Effector CD4-positive, alpha-beta T cell (primary cell): Measurements from ENCODE around the gene PCARE. TPM values are rescaled to one million over a fixed set of nuclear protein-coding genes. Genes with fewer than 3 reads are reported as not detected.
"Not testable (repeated sequence)": the region's sequence is repeated elsewhere in the genome, so short reads cannot be mapped to it uniquely, and the experiment has no call there.

Experiments
- DNase-seq: peaks from one replicate; pipeline ENCODE4 v3.0.0-alpha.2; 2020
- total RNA-seq: gene quantifications from one replicate; lab custom pipeline; 2026; lab: John Stamatoyannopoulos, UW

The PCARE gene
- not detected for total RNA-seq

DNA sequence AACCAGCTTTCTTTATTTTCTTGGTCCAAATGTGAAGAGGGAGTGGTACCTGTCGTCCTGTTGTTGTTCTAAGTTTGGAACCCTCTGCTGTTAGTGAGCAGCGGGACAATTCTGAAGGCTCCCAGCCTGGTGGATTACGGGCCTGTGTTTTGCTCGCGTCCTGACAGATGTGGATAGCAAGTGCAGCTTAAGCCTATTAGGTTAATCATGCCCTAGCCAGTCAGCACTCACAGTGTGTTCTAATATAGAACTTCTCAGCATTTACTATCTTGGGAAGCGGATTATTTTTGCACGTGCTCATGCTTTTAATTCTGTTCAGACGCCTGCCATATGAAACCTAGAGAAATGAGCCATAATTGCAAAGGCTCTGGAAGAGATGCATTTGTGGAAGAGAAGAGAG lies at the start of gene PCARE:
Gene PCARE (minus strand): TSS at position 113 of the 400 bp plus-strand sequence. CDS start 262 bp downstream, outside the sequence.
- no peak for DNase-seq

GRCh38 chr2:29123617-29124349 lies 49.5 kb upstream of the PCARE start:
- DNase-seq = no peak

GRCh38 chr2:29120846-29121245 lies 46.5 kb upstream of the PCARE start:
- DNase-seq = no peak

DNA sequence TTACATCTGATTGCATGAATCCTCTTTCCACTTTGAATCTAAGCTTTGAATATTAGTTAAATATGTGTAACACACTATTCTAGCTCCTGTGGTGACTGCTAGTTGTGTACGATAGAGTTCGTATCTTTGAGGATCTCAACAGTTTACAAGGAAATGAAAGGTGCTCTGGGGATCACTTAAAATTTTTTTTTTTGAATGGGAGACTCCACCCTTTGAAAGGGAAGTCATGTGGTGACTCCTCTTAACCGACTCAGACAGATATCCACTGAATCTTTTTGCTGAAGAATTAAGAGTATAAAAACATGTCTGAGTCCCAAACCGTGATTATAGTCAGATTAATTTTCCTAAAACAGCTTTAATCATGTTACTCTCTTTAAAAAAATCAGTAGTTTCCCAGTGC lies 44.9 kb upstream of the PCARE start:
- DNase-seq = no peak

- DNase-seq = no peak
These were observed 43.4 kb upstream of the PCARE start for GRCh38 chr2:29117636-29118303.

GRCh38 chr2:29115797-29116781 lies 41.8 kb upstream of the PCARE start:
- peak; percentile 66 for DNase-seq

DNA sequence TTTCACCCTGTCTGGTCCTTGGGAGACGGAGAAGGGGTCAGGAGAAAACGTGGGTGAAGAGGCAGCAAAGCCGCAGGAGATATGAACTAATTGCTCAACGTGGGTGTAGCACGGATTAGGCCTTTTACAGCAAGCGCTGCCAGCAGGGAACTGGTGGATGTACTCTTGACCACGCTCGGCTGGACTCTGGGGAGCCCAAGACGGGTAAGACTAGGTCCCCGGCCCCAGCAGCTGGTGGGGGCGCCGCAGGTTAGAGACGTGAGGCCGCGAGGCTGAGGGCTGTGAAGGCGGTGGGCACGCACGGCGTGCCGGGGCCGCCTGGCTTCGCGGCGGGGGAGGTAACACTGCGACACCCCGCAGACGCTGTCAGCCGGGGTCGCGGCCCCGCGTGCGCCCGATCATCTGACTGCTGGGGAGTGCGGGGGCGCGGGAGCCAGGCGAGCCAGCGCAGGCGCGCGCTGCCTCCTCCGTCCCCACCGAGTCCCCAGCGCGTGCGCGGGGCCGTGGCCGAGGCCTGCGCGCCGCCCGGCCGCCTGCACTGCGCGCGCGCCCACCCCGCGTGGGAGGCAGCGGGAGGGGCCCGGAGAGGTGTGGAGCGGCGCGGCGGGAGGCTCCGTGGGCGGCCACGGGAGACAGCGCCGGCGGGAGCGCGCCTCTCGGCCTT lies 40.8 kb upstream of the PCARE start, which contains the start of gene CLIP4:
Gene CLIP4 (plus strand): TSS at position 470 of the 664 bp plus-strand sequence. CDS start 5,974 bp downstream, outside the sequence.
- DNase-seq = peak; percentile 58

DNA sequence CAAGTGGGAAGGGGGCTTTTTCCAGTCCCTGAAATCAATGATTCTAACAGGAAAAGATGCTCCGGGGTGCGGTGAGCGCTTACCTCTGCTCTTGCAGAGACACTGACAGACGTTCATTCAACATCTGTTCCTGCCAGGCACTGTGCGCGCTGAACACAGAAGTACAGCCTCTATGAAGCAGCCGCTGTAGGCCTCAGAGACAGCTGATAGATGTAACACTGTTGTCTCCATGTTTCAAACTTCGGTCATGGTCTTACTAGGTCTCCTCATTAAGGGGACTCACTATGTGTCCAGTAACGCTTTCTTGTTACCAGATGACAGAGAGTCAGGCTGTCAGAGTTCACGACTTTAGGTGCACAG lies 40.2 kb upstream of the PCARE start:
- no peak for DNase-seq

DNA sequence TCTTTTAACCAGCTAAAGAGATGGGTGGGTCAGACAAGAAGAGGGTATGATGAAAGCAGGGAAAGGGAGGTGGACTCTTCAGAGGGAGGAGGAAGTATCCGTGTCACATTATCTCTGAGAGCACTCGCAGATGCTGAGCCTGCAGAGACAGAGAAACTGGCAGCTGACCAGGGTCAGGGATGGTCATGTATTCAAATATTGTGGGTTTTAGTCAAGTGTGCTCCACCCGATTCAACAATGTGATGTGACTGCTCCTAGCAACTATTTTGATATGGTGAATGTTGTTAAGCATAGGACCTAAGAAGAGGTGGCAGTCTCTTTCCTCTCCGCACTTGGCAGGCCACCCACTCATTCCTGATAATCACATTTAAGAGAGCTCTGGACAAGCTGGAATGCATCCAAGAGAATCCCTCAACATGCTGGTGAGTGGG lies 39.6 kb upstream of the PCARE start:
- DNase-seq = no peak

DNA sequence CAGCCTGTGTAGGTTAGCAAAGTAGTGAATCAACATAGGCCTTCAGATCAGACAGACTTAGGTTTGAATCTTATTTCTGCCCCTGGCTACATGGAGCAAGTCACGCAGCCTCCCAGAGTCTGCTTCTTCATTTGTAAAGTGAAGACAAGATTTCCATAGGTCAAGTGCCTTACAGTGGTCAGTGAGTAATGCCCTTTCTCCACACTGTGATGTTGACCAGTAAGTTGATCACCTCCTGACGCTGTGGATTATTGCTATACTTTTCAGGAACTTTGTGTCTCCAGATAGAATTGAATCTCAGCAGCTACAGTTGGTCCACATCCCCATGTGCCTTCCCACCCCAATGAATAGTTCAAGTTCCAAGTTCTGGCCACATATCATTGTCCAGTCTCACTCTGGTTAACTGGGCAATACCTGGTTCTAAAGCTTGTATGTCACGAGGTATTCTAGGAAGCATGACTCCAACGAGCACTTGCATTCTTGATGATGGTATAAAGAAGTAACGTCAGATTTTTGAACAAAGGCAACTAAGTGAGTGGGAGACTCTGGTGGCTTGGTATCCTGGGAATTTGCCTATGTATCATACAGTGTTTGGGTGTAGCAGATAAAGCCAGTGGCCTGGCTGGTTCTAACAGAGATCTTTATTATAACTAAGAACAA lies 38.8 kb upstream of the PCARE start:
- DNase-seq = no peak

DNA sequence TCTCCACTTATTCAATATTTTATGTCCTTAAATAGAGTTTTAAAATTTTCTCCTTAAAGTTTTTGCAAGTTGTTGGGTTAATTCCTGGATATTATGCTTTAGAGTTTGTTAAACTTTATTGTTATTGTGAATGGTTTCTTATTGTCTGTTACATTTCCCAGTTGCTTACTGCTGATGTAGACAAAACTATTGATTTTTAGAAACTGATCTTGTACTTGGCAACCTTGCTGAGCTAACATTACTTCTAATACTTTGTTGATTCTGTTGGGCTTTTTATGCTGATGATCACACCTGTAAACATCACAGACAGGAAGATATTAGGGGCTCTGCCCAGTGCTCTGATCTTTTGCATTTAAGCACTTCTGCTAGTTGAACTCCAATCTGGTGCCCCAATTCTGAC lies 38.1 kb upstream of the PCARE start:
- no peak for DNase-seq

GRCh38 chr2:29110916-29111535 lies 36.7 kb upstream of the PCARE start:
- no peak for DNase-seq

DNA sequence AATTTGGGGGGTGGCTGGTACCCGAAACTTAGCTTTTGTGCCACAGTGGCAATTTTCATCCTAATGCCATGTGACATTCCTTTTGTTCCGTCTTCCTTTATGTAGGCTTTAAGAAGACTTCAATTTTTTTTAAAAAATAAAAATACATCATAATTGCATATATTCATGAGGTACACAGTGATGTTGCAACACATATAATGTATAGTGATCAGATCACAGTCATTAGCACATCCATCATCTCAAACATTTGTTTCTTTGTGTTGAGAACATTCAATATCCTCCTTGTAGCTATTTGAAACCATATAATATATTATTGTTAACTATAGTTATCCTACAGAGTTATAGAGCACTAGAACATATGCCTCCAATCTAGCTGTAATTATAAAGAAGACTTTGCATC lies 34.9 kb upstream of the PCARE start:
- DNase-seq = no peak

- no peak for DNase-seq
These were observed 33.9 kb upstream of the PCARE start for GRCh38 chr2:29108225-29108624.

DNA sequence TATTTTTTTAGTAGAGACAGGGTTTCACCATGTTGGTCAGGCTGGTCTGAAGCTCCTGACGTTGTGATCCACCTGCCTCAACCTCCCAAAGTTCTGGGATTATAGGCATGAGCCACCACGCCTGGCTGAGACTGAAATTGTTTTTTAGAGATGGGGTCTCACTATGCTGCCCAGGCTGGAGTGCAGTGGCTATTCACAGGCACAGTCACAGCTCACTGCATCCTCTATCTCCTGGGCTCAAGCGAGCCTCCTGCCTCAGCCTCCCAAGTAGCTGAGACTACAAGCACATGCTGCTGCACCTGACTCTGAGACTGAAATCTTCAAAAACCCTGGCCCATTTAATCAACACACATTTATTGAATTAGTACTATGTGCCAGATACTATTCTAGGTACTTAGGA lies 33.2 kb upstream of the PCARE start:
- not testable (repeated sequence) for DNase-seq

- DNase-seq = no peak
These were observed 32.7 kb upstream of the PCARE start for GRCh38 chr2:29106980-29107388.

GRCh38 chr2:29106256-29106655 lies 31.9 kb upstream of the PCARE start:
- no peak for DNase-seq

- DNase-seq = no peak
These were observed 31.1 kb upstream of the PCARE start for GRCh38 chr2:29105375-29105774.

- no peak for DNase-seq
These were observed 30.4 kb upstream of the PCARE start for GRCh38 chr2:29104688-29105087.

DNA sequence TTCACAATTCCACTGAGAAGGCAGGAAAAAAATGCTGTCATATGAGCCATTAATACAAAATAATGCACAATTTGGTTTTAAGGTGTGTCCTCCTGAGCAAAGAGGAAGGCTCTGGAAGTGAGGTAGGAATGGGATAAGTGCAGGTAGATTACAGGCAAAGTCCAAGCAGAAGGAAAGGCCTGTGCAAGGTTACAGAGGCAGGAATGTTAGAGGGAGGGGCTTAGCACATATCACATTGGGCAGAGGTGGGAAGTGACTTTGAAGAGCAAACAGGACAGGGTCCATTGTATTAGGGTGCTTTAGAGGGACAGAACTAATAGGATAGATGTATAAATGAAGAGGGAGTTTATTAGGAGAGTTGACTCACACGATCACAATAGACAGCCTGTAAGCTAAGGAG lies 26.2 kb upstream of the PCARE start:
- DNase-seq = no peak

DNA sequence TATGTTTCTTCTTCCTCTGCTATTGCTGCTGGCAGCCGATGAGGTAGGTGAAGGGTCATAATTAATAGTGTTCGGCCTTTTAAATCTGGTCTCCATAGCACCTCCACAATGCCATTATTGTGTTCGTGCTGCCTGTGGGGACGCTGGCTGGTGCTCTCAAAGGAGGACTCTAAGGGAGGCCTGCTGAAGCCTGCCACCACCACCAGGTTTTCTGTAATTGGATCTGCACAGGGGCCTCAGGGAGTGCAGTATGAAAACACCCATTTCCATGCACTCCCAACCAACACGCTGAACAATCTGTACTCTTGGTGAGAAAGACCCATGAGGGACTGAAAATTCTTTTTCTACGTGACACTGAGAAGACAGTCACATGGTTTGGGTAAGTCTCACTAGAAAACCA lies 23.2 kb upstream of the PCARE start:
- DNase-seq = no peak

DNA sequence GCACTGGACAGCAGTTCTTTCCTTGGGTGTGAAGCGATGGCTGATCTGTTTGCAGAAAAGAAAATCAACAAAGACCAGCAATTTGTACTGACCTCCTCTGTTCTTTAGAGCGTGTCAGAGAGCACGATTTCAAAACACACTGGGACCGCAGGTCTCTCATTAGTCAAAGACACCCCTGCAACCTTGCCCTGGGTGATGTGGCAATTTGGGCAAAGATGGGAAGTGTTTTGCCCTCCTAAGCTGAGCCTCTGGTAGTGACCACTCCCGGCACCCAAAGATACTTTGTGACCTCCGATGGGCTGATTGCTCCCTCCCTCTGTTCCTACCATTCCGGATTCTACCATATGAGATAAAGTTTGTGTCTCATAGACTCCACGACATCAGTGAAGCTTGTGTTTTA lies 22.6 kb upstream of the PCARE start:
- DNase-seq = no peak
